CD8-positive, alpha-beta memory T cell (primary cell): ENCODE results near the gene RALGAPA2. TPM values are rescaled to one million over a fixed set of nuclear protein-coding genes. Genes with fewer than 3 reads are reported as not detected.

Experiments used
- CTCF ChIA-PET: fragments of 350-600 bp; sonication (Branson Sonifier 250); formaldehyde crosslinking; loops from one replicate; lab custom pipeline; 2021; ENCODE audit warnings: antibody characterized with exemption; lab: Charles Lee
- POLR2A ChIA-PET: fragments of 350-600 bp; sonication (Branson Sonifier 250); formaldehyde crosslinking; loops from one replicate; lab custom pipeline; 2021; ENCODE audit warnings: antibody characterized with exemption; lab: Charles Lee
- DNase-seq, 5 donors: peaks; one replicate each; pipeline versions ENCODE4 v3.0.0 to v3.0.0-alpha.2; 2020 to 2022; ENCODE audit warnings: mixed read lengths in 1 of 5
- H3K27ac ChIP-seq: one replicate; pipeline ENCODE4 v1.7.0; 2013; ENCODE audit warnings: low read depth, mild to moderate bottlenecking, low read length, moderate library complexity
- H3K27me3 ChIP-seq: 2 replicates; pipeline ENCODE4 v1.7.0; 2013; ENCODE audit warnings: low read length, mild to moderate bottlenecking; ENCODE audit not compliant: insufficient read depth, poor library complexity, severe bottlenecking
- H3K36me3 ChIP-seq: 2 replicates; pipeline ENCODE4 v1.7.0; 2013; ENCODE audit warnings: mild to moderate bottlenecking, low read length, moderate library complexity; ENCODE audit not compliant: insufficient read depth
- H3K4me1 ChIP-seq: 2 replicates; pipeline ENCODE4 v1.7.0; 2013; ENCODE audit warnings: mild to moderate bottlenecking, low read length, moderate library complexity; ENCODE audit not compliant: insufficient read depth
- H3K4me3 ChIP-seq: 2 replicates; pipeline ENCODE4 v1.7.0; 2013; ENCODE audit warnings: mild to moderate bottlenecking, low read length
- H3K9me3 ChIP-seq: 2 replicates; pipeline ENCODE4 v1.7.0; 2013; ENCODE audit warnings: mild to moderate bottlenecking, low read length
- H3K27ac Mint-ChIP-seq, 8 donors: one replicate each; pipeline ENCODE4 v1.8.0; 2020 to 2021; ENCODE audit warnings: mixed read lengths in 8 of 8, mild to moderate bottlenecking in 6 of 8, inconsistent platforms in 3 of 8, moderate library complexity in 3 of 8
- H3K27me3 Mint-ChIP-seq, 2 donors: one replicate each; pipeline ENCODE4 v1.8.0; 2020 to 2021; ENCODE audit warnings: mixed read lengths in 2 of 2, mild to moderate bottlenecking in 1 of 2, moderate library complexity in 1 of 2
- H3K36me3 Mint-ChIP-seq, 3 donors: one replicate each; pipeline ENCODE4 v1.8.0; 2020 to 2021; ENCODE audit warnings: mixed read lengths in 3 of 3, inconsistent platforms in 1 of 3, mild to moderate bottlenecking in 1 of 3
- H3K4me1 Mint-ChIP-seq, 3 donors: one replicate each; pipeline ENCODE4 v1.8.0; 2020 to 2021; ENCODE audit warnings: mixed read lengths in 3 of 3, inconsistent platforms in 1 of 3, mild to moderate bottlenecking in 1 of 3
- H3K4me3 Mint-ChIP-seq, 7 donors: one replicate each; pipeline ENCODE4 v1.8.0; 2020 to 2021; ENCODE audit warnings: mixed read lengths in 7 of 7, mild to moderate bottlenecking in 6 of 7, moderate library complexity in 4 of 7, inconsistent platforms in 2 of 7
- H3K9me3 Mint-ChIP-seq, 5 donors: one replicate each; pipeline ENCODE4 v1.8.0; 2020 to 2022; ENCODE audit warnings: mixed read lengths in 5 of 5, mild to moderate bottlenecking in 3 of 5, moderate library complexity in 2 of 5, inconsistent platforms in 1 of 5
- polyA plus RNA-seq: library from polyadenylated mRNA; unstranded; fragments of 300-500 nt; fragmentation: Illumina TruSeq; gene quantifications from one replicate; pipeline ENCODE4 v1.2.3, GENCODE V29; 2021
- total RNA-seq, 2 experiments: library from RNA; stranded (reverse); gene quantifications; one replicate each; pipeline ENCODE4 v1.2.3, GENCODE V29; 2021

The RALGAPA2 gene
- total and polyA plus RNA-seq, 3 experiments from 2014 or later: 7.4 to 14.5 (median 13.4) TPM

DNA sequence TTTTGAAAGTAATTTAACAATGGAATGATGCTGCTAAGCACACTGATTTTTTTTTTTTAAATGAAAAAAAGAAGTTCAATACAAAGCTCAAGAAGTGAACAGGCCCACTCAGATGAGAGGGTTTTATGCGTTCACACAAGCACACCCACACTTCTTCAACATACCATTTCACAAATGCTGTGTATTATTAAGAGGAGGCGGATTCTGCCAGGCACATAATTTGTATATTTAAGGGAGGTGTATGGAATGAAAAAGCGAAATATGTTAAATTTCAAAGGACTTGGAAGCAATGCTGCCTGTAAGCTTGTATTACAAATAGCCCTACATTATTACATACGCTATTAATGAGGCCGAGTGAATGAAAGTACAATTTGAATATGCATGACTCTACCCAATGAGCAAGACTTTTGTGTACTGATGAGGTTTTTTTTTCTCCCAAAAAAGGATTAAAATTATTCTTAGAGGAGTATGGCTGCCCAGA, 220.6 kb downstream of the RALGAPA2 start:
- no peaks in the 10 kb centered on the region for H3K4me1 ChIP-seq
- Mint-ChIP-seq H3K27me3 (no peaks in the 10 kb centered on the region), H3K4me1 (no peaks in the 10 kb centered on the region), H3K36me3 (peaks cover 20 to 79% (median 24%) of the 10 kb centered on the region in 3 donors), H3K27ac (peak overlapping the region in 1 of 8 donors; percentile 71), H3K9me3 (no peaks in the 10 kb centered on the region), H3K4me3 (no peak overlapping the region)
- no peaks in the 10 kb centered on the region for H3K9me3 ChIP-seq
- H3K36me3 ChIP-seq: no peaks in the 10 kb centered on the region
- no peak for DNase-seq
- H3K4me3 ChIP-seq: no peak overlapping the region
- CTCF ChIA-PET: no interaction called here
- H3K27me3 ChIP-seq: no peaks in the 10 kb centered on the region
- POLR2A ChIA-PET: no interaction called here
- no peak overlapping the region for H3K27ac ChIP-seq

- H3K4me3 ChIP-seq: no peak overlapping the region
- Mint-ChIP-seq H3K9me3 (no peaks in the 10 kb centered on the region), H3K4me1 (no peaks in the 10 kb centered on the region), H3K4me3 (peak overlapping the region in 1 of 7 donors; percentile 34), H3K36me3 (peaks cover 25 to 80% (median 27%) of the 10 kb centered on the region in 3 donors), H3K27me3 (no peaks in the 10 kb centered on the region), H3K27ac (no peak overlapping the region)
- no peaks in the 10 kb centered on the region for H3K4me1 ChIP-seq
- no peaks in the 10 kb centered on the region for H3K27me3 ChIP-seq
- H3K36me3 ChIP-seq: no peaks in the 10 kb centered on the region
- DNase-seq: no peak
- no peak overlapping the region for H3K27ac ChIP-seq
- ChIA-PET CTCF (no interaction called here), POLR2A (no interaction called here)
- no peaks in the 10 kb centered on the region for H3K9me3 ChIP-seq
These were observed 221.2 kb downstream of the RALGAPA2 start for GRCh38 chr20:20491110-20491783.

DNA sequence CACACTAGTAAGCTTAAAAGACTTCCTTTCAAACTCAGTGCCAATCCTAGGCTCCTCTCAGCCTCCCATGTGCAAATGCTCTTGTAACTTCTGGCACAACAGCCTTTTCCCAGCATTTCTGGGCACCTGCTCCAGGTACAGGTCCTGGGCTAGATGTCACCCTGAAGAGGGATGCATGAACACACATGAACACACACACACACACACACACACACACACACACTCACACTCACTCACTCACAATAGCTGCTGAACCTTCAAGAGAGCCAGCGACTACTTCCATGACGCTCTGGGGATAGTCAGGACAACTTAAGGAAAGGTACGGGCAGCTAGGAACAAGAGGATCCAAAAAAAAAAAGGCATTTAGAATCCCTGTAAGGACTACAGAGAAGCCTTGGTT, 221.8 kb downstream of the RALGAPA2 start:
- H3K36me3 Mint-ChIP-seq: peaks cover 22 to 74% (median 22%) of the 10 kb centered on the region in 3 donors
- Histone ChIP-seq H3K4me3 (no peak overlapping the region), H3K9me3 (no peaks in the 10 kb centered on the region), H3K27me3 (no peaks in the 10 kb centered on the region), H3K27ac (no peak overlapping the region), H3K36me3 (no peaks in the 10 kb centered on the region), H3K4me1 (no peaks in the 10 kb centered on the region)
- ChIA-PET CTCF (interaction anchor here (0.7 kb wide), 1 partner anchor 13 kb away, joined by 3 read pairs; no protein-coding TSS in a partner anchor), POLR2A (no interaction called here)
- H3K27me3 Mint-ChIP-seq: no peaks in the 10 kb centered on the region
- no peaks in the 10 kb centered on the region for H3K9me3 Mint-ChIP-seq
- DNase-seq: no peak
- no peak overlapping the region for H3K4me3 Mint-ChIP-seq
- H3K27ac Mint-ChIP-seq: no peak overlapping the region
- H3K4me1 Mint-ChIP-seq: no peaks in the 10 kb centered on the region

DNA sequence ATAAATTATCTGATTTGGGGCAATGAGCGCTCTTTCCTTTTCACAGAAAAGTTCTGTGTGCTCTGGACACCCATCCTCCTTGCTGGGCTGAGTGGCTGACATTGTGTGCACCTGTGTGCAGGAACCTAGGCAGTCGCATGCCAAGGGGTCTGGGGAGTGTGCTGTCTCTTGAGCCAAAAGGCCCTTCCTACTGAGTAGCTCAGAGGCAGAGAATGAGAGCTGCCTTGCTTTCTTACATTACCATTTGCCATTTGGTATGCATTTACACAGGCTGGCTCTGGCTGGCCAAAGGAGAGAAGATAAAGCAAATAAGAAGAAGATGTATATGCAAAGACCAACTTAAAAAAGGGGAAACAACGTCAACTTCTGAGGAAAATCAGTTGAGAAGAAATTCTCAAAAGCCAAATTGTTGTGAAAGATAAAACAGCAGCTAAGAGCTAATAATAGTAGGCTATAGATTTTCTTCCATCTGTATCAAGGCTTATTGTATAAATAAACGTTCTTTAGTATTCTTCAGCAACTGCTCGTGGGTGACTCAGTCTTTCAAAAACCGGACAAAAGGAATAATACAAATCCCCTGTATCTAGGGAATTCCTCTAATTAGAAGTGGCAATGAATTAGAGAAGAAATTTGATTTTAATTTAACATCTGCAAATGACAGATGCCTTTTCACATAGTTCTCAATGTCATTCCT, 222.6 kb downstream of the RALGAPA2 start:
- no peak overlapping the region for H3K27ac ChIP-seq
- H3K36me3 ChIP-seq: no peaks in the 10 kb centered on the region
- no peak for DNase-seq
- ChIA-PET POLR2A (no interaction called here), CTCF (no interaction called here)
- H3K27me3 ChIP-seq: no peaks in the 10 kb centered on the region
- no peak overlapping the region for H3K4me3 ChIP-seq
- Mint-ChIP-seq H3K27ac (peak overlapping the region in 1 of 8 donors; percentile 48), H3K36me3 (peaks cover 22 to 65% (median 22%) of the 10 kb centered on the region in 3 donors), H3K27me3 (no peaks in the 10 kb centered on the region), H3K4me1 (no peaks in the 10 kb centered on the region), H3K9me3 (no peaks in the 10 kb centered on the region), H3K4me3 (no peak overlapping the region)
- no peaks in the 10 kb centered on the region for H3K9me3 ChIP-seq
- no peaks in the 10 kb centered on the region for H3K4me1 ChIP-seq

GRCh38 chr20:20489054-20489453, 223.4 kb downstream of the RALGAPA2 start:
- H3K27ac ChIP-seq: no peak overlapping the region
- ChIA-PET CTCF (no interaction called here), POLR2A (no interaction called here)
- Mint-ChIP-seq H3K4me1 (no peaks in the 10 kb centered on the region), H3K36me3 (peaks cover 22 to 59% (median 22%) of the 10 kb centered on the region in 3 donors), H3K27ac (no peak overlapping the region), H3K9me3 (no peaks in the 10 kb centered on the region), H3K27me3 (no peaks in the 10 kb centered on the region), H3K4me3 (no peak overlapping the region)
- no peaks in the 10 kb centered on the region for H3K9me3 ChIP-seq
- H3K27me3 ChIP-seq: no peaks in the 10 kb centered on the region
- no peaks in the 10 kb centered on the region for H3K36me3 ChIP-seq
- DNase-seq: no peak
- H3K4me1 ChIP-seq: no peaks in the 10 kb centered on the region
- no peak overlapping the region for H3K4me3 ChIP-seq

GRCh38 chr20:20488388-20488787, 224.1 kb downstream of the RALGAPA2 start:
- Histone ChIP-seq H3K4me1 (no peaks in the 10 kb centered on the region), H3K27me3 (no peaks in the 10 kb centered on the region), H3K9me3 (no peaks in the 10 kb centered on the region), H3K27ac (no peak overlapping the region), H3K4me3 (no peak overlapping the region), H3K36me3 (no peaks in the 10 kb centered on the region)
- no peaks in the 10 kb centered on the region for H3K9me3 Mint-ChIP-seq
- peaks cover 22 to 57% (median 24%) of the 10 kb centered on the region in 3 donors for H3K36me3 Mint-ChIP-seq
- H3K4me3 Mint-ChIP-seq: no peak overlapping the region
- POLR2A ChIA-PET: no interaction called here
- peak overlapping the region in 1 of 8 donors; percentile 13 for H3K27ac Mint-ChIP-seq
- CTCF ChIA-PET: no interaction called here
- H3K27me3 Mint-ChIP-seq: no peaks in the 10 kb centered on the region
- DNase-seq: no peak
- H3K4me1 Mint-ChIP-seq: no peaks in the 10 kb centered on the region

DNA sequence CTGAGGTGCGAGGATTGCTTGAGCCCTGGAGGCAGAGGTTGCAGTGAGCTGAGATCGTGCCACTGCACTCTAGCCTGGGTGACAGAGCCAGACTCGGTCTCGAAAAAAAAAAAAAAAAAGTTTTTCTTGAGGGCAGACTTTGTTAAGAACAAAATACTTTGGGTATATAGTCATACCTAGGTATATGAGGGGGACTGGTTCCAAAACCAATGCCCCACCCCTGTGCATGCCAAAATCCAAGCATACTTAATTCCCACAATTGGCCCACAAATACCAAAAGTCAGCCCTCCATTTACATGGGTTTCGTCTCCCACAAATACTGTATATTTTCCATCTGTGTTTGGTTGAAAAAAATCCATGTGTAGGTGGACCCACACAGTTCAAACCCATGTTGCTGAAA, 224.6 kb downstream of the RALGAPA2 start:
- no peaks in the 10 kb centered on the region for H3K9me3 Mint-ChIP-seq
- Histone ChIP-seq H3K27me3 (no peaks in the 10 kb centered on the region), H3K36me3 (no peaks in the 10 kb centered on the region), H3K9me3 (no peaks in the 10 kb centered on the region), H3K4me1 (no peaks in the 10 kb centered on the region), H3K27ac (no peak overlapping the region), H3K4me3 (no peak overlapping the region)
- peaks cover 0 to 2% (median 0%) of the 10 kb centered on the region in 3 donors for H3K4me1 Mint-ChIP-seq
- H3K27me3 Mint-ChIP-seq: no peaks in the 10 kb centered on the region
- POLR2A ChIA-PET: no interaction called here
- no peak for DNase-seq
- no peak overlapping the region for H3K4me3 Mint-ChIP-seq
- CTCF ChIA-PET: no interaction called here
- H3K27ac Mint-ChIP-seq: no peak overlapping the region
- H3K36me3 Mint-ChIP-seq: peaks cover 22 to 57% (median 24%) of the 10 kb centered on the region in 3 donors

GRCh38 chr20:20483328-20483727, 229.1 kb downstream of the RALGAPA2 start:
- Mint-ChIP-seq H3K9me3 (no peaks in the 10 kb centered on the region), H3K4me3 (no peak overlapping the region), H3K4me1 (peaks cover 0 to 2% (median 0%) of the 10 kb centered on the region in 3 donors), H3K27me3 (no peaks in the 10 kb centered on the region), H3K27ac (peak overlapping the region in 1 of 8 donors; percentile 49), H3K36me3 (peaks cover 18 to 37% (median 25%) of the 10 kb centered on the region in 3 donors)
- ChIA-PET POLR2A (no interaction called here), CTCF (no interaction called here)
- Histone ChIP-seq H3K27ac (no peak overlapping the region), H3K4me3 (no peak overlapping the region), H3K4me1 (no peaks in the 10 kb centered on the region), H3K36me3 (no peaks in the 10 kb centered on the region), H3K27me3 (no peaks in the 10 kb centered on the region), H3K9me3 (no peaks in the 10 kb centered on the region)
- DNase-seq: no peak
